H1 (cell line): ENCODE data around the gene NDRG2. TPM values are rescaled to one million over a fixed set of nuclear protein-coding genes. Genes with fewer than 3 reads are reported as not detected.

Source experiments
- FOSL1 ChIP-seq: IDR thresholded peaks from 2 replicates; pipeline ENCODE4 v1.6.1; 2011; ENCODE audit warnings: mild to moderate bottlenecking, low read depth, low read length, moderate library complexity; ENCODE audit not compliant: insufficient read depth
- JUN ChIP-seq: IDR thresholded peaks from 2 replicates; pipeline ENCODE4 v1.6.1; 2011; ENCODE audit warnings: low read depth, mild to moderate bottlenecking, improper control_type of control experiment, low read length
- TAF1 ChIP-seq: IDR thresholded peaks from 2 replicates; pipeline ENCODE4 v1.6.1; 2011; ENCODE audit warnings: mild to moderate bottlenecking, low read depth, low read length
- polyA plus RNA-seq, 7 experiments: library from polyadenylated mRNA; depleted of rRNA in 3 of 7; stranded (reverse) in 5 of 7; unstranded in 2 of 7; fragments of >200 nt in 5 of 7; fragments of 200-250 nt in 2 of 7; gene quantifications; 1 replicate in 5 of 7; 2 replicates in 1 of 7; 4 replicates in 1 of 7; pipeline versions ENCODE4 v1.2.1 to v1.2.3, GENCODE V29; 2011 to 2013; ENCODE audit warnings: missing spikeins in 2 of 7, mixed read lengths in 2 of 7
- total RNA-seq: library from RNA; stranded (reverse); fragmentation: NEBNext Ultra II Directional; extraction: Animal tissue kit (Norgen Biotek cat#: 25700); gene quantifications from 2 replicates; pipeline ENCODE4 v1.2.1, GENCODE V29; 2021

NDRG2 gene
- total and polyA plus RNA-seq, 2 of the 8 experiments (the other 6 are each of a cell fraction or from before 2014, with no cell fraction given), result 29.9 to 48.6 TPM

- TF ChIP-seq TAF1 (no peak), FOSL1 (no peak), JUN (no peak)
Measured at GRCh38 chr14:21060614-21061346, 35.9 kb upstream of the NDRG2 start (continued).
